HG02884 (cell line): Measurements from ENCODE around the gene HFE.
"Not testable (repeated sequence)": the region's sequence is repeated elsewhere in the genome, so short reads cannot be mapped to it uniquely, and the experiment has no call there.

ENCODE experiments used
- ATAC-seq: cut with Tn5 transposase; IDR thresholded peaks from one replicate; pipeline ENCODE4 v1.9.1; 2021; ENCODE audit warnings: mild to moderate bottlenecking, moderate library complexity; ENCODE audit not compliant: unreplicated experiment

Gene HFE

DNA sequence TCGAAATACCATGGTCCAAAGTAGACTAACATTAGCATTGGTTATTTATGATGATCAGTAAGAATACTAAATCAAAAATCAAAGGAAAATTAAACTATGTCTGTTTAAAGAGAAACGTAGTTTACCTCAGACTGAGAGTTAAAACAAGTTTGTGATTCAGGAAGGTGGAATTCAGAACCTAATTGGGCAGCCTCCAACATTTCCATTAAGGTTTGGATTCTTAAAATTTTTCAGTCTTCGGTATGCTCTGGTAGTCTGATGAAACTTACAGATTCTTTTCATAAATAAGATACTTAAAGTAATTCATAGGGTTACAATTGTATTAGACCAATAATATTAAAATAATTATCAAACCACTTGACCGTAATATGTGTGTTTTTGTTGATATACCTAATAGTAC lies 18.6 kb downstream of the HFE start:
- ATAC-seq: no peak

DNA sequence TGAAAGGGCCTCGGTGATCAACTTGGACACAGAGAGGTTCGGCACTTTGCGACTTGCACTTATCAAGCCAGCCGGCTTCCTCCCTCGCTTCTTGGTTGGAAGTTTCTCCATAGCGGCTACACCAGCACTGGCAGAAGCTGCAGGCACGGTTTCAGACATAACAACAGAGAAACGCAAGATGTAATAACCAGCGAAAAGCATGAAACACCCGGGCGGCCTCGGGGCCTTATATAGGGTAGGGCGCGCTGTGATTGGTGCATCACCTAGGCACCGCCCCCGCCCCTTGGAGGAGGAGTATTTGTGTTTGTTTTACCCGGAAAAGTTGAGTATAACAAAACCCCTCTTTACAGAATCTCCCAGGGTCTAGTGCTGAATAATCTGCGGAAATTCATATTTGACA lies 20.7 kb downstream of the HFE start:
- no peak for ATAC-seq

DNA sequence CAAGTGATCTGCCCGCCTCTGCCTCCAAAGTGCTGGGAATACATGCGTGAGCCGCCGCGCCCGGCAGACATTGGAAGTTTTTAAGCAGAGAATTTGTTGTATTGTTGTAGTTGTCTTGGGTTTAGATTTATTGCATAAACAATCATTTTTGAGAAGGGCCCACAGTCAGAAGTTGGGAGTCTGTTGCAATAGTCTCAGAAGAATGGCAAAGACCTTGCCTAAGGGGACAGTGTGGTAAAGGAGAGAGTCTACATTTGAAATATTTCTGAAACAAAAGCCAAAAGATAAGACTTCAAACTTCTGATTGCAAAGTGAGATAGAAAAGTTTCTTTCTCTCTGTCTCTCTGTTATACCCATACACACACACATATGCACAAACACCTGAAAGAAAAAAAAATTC lies 22.5 kb downstream of the HFE start:
- no peak for ATAC-seq

DNA sequence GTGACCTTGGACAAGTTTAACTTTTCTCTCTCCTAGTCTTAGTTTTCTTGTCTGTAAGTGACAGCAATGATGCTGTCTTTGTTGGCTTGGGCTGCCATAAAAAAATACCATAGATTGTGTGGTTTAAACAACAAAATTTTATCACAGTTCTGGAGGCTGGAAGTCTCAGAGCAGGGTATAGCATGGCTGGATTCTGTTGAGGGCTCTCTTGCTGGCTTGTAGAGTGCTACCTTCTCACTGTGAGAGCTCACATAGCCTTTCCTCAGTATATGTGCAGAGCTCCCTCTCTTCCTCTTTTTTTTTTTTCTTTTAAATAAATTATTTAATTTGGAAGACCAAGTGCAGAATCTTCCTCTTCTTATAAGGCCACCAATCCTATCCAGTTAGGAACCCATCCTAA lies 26.3 kb downstream of the HFE start:
- no peak for ATAC-seq

DNA sequence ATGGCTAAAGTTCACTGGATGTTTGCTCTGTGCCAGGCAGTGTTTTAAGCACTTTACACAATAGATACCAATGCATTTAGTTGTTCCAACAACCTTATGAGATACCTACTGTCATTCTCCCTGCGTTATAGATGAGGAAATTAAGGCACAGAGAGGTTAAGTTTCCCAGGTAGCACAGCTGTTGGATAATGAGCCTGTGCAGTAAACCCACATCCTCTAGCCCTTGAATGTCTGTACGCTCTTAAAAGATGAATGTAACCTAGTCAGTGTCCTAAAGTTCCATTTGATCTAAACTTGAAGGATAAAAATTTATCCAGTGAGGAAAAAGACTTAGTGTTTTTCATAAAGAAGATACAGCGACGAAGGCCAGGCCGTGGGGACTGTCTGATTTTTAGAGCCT lies 28.0 kb downstream of the HFE start:
- no peak for ATAC-seq

DNA sequence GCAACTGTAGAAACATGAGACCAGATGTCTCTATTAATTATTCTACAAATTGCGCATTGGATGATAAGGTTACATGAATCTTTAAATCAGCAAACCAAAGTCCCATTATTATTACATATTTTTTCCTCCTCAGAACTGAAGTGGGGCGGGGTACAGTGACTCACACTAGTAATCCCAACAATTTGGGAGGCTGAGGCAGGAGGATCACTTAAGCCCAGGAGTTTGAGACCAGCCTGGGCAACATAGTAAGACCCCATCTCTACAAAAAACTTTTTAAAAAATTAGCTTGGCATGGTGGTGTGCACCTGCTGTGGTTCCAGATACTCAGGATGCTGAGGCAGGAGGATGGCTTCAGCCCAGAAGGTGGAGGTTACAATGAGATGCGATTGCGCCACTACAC lies 29.0 kb downstream of the HFE start:
- ATAC-seq: no peak

DNA sequence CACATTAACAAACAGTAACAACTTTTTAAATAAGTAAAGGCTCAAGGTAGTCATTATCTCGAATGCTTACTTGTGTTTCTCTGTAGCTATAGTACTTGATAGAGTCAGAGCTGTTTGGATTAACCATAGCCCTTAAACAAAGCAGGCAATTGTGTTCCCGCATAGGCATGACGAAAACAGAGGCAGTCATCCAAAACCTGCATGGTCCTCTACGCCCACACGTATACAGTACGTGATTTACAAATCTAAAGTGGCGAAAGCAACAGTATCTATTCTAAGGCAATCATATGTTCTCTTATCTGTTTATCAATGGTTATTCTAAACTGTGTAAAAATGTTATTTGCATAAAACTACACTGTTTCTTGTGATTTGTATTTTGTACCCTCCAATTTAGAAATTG lies 31.8 kb downstream of the HFE start:
- ATAC-seq: no peak

DNA sequence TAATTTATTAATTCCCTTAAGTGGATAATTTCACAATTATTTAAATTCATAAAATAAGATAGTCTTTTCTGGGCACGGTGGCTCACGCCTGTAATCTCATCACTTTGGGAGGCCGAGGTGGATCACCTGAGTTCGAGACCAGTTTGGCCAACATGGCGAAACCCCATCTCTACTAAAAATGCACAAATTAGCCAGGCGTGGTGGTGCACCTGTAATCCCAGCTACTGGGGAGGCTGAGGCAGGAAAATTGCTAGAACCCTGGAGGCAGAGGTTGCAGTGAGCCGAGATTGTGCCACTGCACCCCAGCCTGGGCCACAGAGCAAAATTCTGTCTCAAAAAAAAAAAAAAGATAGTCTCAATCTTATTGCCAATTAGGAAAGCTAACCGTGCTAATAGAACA lies 32.9 kb downstream of the HFE start:
- ATAC-seq: not testable (repeated sequence)

DNA sequence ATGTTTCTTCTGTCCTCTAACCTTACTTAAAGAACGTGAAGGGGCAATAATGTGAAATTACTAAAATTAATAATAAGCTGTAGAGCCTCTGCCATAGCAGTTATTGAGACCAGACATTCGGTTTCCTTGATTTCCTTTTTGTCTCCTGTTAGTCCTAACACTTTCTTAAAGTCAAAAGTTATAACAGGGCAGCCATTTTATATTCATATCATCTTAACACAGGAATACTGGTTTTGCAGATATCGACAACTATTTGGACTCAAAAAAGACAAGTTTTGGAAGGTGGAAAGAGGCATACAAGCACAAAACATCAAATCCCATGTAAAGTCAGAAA lies 33.5 kb downstream of the HFE start:
- ATAC-seq: no peak

DNA sequence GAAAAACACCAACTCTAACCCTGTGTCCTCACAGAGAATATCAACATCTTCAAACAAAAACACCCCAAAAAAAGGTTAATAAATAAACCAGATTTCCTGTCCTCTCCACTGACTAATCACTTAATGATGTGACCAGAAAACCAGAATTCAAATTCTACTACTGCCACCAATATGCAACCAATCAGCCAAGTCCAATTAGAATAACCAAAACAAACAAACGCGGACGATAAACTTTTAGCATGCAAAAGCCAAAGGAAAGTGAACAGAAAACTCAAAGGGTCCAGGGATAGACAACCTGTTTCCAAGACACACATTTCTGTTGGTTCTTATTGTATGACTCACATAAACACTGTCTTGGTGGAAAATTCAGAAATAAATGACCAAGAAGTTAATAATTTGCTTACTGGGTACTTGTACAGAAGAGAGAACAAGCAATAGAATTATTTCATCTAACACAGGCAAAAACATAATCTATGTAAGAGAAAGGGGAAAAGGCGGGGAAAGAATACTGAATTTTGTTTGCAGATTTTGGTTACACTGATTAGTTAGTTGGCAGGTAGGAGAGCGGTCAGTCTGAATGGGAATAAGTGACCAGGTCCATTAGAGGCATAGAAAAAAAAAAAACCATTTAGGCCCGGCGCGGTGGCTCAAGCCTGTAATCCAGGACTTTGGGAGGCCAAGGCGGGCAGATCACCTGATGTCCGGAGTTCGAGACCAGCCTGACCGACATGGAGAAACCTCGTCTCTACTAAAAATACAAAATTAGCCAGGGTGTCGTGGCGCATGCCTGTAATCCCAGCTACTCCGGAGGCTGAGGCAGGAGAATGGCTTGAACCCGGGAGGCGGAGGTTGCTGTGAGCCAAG lies 34.1 kb downstream of the HFE start:
- no peak for ATAC-seq

DNA sequence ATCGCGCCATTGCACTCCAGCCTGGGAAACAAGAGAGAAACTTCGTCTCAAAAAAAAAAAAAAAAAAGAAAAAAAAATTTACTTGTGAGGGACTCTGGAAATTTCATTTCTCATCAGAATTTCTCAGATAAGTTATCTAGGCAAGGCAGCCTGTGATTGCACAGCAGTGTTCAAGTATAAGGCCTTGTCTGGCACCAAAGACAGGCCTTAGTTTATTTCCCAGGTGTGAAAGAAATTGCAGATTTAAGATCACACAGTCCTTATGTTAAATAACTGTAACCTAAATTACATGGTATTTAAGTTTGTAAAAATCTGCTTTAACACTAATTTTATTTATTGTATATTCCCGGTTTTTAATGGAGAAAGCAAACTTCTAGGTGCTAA lies 34.8 kb downstream of the HFE start:
- no peak for ATAC-seq

DNA sequence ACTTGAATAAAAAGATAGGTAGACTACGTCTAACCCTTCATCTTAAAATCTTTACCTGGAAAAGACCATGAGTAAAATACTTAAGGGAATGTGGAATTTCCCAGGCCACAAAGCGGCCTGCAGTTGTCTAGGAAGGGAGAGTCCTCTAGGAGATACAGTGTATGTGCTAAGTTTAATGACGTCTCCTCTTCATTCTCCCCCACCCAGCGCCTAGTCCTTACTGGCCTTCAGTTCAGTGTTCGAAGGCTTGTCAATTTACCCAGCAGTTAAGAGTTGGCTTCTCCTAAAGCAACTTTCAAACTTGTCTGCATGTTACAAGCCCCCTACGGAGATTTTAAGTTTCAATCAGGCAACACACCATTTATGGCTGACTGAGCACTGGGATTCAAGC lies 35.2 kb downstream of the HFE start:
- ATAC-seq: no peak

DNA sequence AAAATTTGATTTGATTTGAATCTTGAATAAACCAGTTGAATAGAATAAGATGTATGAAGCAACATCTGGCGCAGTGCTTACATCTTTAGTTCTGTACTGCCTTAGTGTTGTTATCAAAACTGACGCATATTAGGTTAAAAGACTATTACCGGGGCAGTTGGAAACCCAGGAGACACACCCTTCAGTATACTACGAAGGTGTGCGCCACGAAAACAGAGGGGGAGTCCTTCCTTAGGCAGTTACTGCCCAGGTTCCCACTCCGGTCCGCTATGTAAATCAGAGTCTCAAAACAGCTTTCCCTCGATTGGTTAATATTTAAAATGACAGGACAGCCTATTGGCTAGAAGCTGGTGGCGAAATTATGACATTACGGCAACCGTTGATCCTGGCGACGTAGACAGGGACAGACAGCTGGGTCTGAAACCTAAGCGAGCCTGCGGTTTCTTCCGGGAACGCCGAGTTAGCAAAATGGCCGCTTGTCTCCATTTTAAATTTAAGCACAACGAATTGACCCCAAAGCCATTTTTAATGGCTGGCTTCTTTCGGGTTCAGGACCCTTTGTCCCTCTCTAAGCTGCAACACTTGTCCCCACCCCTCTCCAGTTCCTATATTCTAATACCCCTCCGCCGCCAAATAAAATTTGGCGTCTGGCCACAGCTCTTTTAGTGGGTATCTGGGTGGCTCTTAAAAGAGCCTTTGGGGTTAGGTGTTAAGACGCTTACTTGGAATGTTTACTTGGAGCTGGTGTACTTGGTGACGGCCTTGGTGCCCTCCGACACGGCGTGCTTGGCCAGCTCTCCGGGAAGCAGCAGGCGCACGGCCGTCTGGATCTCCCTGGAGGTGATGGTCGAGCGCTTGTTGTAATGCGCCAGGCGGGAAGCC lies 35.8 kb downstream of the HFE start:
- ATAC-seq: peak; percentile 56

DNA sequence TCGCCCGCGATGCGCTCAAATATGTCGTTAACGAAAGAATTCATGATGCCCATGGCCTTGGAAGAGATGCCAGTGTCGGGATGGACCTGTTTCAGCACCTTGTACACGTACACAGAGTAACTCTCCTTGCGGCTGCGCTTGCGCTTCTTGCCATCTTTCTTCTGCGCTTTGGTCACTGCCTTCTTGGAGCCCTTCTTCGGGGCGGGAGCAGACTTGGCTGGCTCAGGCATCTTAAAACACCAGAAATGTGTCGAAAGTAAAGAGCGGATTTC lies 36.4 kb downstream of the HFE start:
- no peak for ATAC-seq

DNA sequence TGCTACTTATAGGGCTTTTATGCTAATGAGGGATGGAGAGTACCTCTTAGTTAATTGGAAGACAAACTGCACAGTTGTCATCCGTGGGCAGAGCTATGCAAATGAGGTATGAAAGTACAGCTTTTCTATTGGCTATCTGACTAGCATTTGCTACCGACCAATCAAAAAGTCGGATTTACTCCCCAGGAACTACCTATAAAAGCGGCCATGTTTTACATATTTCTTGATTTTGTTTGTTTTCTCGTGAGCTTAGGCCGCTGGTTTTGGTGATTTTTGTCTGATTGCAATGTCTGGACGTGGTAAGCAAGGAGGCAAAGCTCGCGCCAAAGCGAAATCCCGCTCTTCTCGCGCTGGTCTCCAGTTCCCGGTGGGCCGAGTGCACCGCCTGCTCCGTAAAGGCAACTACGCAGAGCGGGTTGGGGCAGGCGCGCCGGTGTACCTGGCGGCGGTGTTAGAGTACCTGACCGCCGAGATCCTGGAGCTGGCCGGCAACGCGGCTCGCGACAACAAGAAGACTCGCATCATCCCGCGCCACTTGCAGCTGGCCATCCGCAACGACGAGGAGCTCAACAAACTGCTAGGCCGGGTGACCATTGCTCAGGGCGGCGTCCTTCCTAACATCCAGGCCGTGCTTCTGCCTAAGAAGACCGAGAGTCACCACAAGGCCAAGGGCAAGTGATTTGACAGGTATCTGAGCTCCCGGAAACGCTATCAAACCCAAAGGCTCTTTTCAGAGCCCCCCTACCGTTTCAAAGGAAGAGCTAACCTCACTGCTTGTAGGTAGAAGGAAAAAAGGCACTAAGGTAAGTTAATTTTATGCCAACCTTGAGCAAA lies 36.9 kb downstream of the HFE start:
- peak; percentile 73 for ATAC-seq

DNA sequence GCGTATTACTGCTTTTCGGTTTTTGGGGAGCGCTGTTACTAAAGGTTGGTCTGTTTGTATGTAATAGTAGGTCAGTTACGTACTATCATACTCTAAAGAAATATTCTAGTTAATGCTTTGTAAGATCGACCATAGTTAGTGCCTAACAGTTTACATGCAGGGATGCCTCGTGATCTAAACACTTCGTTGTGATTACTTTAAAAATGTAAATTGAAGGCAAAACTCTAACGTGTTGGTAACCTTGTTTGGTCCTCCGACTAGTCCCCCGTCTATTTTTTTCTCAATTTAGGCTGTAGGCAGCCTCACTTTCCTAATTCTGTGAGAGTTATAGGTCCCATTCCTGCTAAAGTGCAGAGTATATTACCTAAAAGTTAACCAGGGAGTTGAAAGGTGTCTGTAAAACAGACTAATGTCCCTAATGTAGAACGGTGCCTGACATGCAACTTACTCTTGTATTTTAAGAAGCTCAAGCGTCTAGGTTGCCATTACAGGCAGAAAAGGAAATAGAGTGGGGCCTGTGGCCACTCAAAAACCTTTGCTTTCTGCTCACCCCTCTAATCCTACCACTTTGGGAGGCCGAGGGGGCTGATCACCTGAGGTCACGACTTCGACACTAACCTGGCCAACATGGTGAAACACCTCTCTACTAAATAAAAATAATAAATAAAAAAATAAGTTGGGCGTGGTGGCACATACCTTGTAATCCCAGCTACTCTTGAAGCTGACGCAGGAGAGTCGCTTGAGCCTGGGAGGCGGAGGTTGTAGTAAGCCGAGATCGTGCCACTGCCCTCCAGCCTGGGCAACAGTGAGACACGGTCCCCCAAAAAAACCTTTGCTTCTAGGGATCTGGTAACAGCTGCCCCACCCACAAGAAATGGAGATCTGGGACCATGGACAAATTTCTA lies 37.8 kb downstream of the HFE start:
- no peak for ATAC-seq

DNA sequence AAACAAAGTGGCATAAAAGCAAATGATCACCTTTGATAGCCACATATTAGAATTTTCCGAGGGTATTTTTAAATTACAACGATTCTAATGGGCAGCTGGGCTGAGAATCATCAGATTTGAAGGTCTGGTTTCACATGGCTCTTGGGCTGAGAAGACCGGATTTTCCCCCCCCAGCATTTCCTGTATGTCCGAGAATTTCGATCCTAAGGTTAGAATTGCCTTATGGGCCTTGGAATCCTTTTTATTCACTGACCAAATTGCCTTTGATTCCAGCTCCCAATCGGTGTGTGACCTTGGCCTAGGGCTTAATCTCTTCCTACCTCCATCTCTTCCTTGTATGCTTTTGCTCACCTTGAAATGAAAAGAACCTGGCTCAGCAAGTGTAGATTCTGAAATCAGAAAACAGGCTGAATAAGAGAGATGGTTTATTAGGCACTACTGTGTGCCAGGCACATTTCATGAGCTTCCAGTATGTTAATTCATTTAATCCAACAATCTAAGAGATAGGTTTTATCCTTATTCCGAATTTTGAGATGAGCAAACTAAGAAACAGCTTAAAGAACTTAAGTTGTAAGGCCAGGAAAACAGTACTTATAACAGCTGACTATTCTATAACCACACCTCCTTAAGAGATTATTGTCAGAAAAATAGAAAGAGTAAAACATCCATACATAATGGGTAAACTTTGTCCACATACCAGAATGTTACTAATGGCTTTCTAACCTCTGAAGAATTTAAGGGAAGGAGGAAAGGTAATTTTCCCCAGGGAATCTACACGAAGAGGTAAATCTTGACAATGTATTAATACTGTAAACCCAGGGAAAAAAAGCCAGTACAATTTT lies 39.4 kb downstream of the HFE start:
- no peak for ATAC-seq

DNA sequence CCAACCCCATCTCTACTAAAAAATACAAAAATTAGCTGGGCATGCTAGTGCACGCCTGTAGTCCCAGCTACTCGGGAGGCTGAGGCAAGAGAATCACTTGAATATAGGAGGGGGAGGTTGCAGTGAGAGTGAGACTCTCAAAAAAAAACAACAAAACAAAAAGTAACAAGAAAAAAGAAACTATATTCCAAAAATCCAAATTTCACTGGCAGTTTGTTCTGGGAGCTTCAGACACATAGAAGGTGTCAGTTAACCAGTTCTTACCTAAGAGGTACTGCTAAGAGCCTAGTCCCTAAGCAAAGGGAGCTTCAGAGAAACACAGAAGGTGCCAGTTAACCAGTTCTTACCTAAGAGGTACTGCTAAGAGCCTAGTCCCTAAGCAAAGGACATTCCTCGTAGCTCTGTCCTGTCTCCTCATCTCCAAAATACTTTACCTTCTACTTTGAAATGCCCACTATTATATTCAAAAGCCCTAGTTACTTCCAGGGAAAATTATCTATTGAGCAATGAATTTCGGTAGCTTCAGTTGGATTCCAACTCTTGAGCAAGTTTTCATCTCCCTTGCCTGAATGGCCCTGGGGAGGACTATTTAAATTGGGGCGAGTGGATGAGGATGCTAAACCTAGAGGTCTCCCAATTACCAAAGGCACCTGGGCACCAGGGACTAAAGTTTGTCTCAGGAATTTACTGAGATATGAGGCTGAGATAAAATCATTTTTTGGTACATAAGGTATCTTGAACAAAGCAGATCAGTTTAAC lies 41.0 kb downstream of the HFE start:
- ATAC-seq: no peak

DNA sequence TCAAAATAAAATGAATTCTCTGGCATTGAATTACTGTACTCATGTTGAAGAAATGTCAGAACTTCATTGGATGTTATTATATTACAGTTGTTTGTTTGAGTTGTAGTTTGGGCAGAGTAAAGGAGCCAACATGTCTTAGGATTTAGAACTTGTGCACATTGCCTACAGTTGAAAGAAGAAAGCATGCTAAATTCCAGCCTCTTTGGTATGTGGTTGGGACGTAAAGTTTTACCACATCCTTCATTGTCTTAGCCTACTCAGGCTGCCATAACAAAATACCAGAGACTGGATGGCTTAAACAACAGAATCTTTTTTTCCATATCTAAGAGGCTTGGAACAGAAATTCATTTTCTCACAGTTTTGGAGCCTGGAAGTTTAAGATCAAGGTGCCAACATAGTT lies 42.4 kb downstream of the HFE start:
- no peak for ATAC-seq
